Measurements from ENCODE around the gene CLECL1.

CLECL1 gene

DNA sequence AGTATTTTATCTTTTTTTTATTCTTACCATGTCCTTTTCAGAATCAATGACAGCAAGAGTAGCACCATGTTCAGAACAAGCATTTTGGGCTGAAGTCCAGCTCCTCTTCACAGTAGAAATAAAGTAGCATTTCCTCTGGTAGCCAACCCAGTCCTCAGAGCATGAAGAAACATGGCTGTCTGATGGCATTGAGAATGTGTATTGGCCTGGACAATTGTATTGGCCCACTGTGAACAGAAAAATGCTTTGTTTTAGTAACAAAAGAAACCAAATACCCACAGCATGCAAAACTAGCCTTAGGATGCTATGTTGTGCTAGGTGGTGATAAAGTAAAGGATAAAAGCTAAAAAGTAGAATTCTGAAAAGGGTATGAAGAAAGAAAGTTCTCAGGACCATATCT, 22.1 kb upstream of the CLECL1 start:
- H3K36me3 ChIP-seq (replicated peaks in 1 of 2; ENCODE audit: control insufficient read depth in 2 of 2, insufficient read depth in 2 of 2, low read length in 2 of 2), result no peaks in the 10 kb centered on the region
- no peaks in the 10 kb centered on the region for H3K9me3 ChIP-seq (replicated peaks in 1 of 2; ENCODE audit: control insufficient read depth in 2 of 2, insufficient read depth in 1 of 2, low read depth in 1 of 2, low read length in 2 of 2)
- H3K4me1 ChIP-seq (ENCODE audit: control insufficient read depth in 2 of 2, insufficient read depth in 1 of 2, low read depth in 1 of 2, low read length in 2 of 2), result no peaks in the 10 kb centered on the region
- no peak overlapping the region for H3K4me2 ChIP-seq (ENCODE audit: insufficient read depth, low read length, poor library complexity, severe bottlenecking)
- H3K79me1 ChIP-seq (ENCODE audit: low read depth, low read length), result no peaks in the 10 kb centered on the region
- H4K91ac ChIP-seq (ENCODE audit: low read depth, low read length, poor library complexity), result no peak overlapping the region
- no peak overlapping the region for H2BK12ac ChIP-seq (ENCODE audit: low read length)
- no peak overlapping the region for H3K14ac ChIP-seq (ENCODE audit: low read length)
- no peak overlapping the region for H4K8ac ChIP-seq (ENCODE audit: low read depth, low read length)
- no peak overlapping the region for H3K4me3 ChIP-seq (ENCODE audit: low read length in 2 of 2)
- no peak overlapping the region for H3K18ac ChIP-seq (ENCODE audit: low read length)
- no peak overlapping the region for H3K9ac ChIP-seq (ENCODE audit: low read depth, low read length, poor library complexity)
- H3K27ac ChIP-seq (replicated peaks; ENCODE audit: low read length), result no peak overlapping the region
- H2BK5ac ChIP-seq (ENCODE audit: low read length), result no peak overlapping the region
- no peak for DNase-seq (ENCODE audit: low spot score)
- H2BK120ac ChIP-seq (ENCODE audit: low read depth, low read length), result no peak overlapping the region
- no peak overlapping the region for H2AFZ ChIP-seq (ENCODE audit: low read length)
- no peak overlapping the region for H2BK15ac ChIP-seq (ENCODE audit: low read length)
- H3K4ac ChIP-seq (ENCODE audit: low read length), result no peak overlapping the region
- no peak overlapping the region for H3K23ac ChIP-seq (ENCODE audit: low read depth, low read length, poor library complexity)
- H2AK5ac ChIP-seq (ENCODE audit: low read depth, low read length), result no peak overlapping the region
- peaks cover 0 to 5% (median 0%) of the 10 kb centered on the region in 3 experiments for H3K27me3 ChIP-seq (ENCODE audit: control insufficient read depth in 3 of 3, insufficient read depth in 3 of 3, low read depth in 1 of 3, low read length in 3 of 3)

DNA sequence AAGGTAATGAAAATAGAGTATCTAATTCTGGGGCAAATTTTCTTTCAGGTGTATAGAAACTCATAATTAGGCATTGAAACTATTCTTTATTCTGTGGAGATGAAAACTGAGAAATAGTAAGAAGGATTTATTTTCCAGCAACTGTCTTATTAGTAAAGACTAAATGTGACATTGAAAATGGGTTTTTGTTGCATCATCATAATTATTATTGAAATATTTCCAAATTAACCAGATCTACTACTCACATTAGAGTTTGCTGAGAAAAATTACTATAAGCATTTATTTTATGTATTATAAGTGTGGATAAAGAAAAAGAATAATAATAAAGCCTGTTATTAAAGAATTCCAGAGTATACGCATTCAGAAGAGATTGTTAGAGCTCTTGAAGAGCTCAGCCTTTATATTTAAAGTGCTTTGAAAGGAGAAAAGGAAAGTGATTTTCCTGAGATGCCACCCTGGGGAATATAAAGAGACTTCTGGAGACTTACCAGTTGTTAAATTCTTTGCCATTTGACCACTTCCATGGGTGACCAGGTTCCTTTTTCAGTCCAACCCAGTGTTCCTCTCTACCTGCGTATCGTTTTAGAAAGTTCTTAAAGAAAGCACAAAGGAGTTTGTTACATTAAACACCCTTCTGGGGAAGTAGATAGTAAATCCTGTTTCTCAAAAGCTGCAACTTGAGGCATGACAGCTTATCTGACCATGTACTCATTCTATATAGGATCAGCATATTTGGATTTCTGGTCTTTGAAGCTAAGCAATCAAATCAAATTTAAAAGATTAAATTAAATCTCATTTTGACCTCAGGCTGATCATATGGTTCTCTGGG, 21.4 kb upstream of the CLECL1 start:
- Histone ChIP-seq H4K91ac (ENCODE audit: low read depth, low read length, poor library complexity) (no peak overlapping the region), H3K79me1 (ENCODE audit: low read depth, low read length) (no peaks in the 10 kb centered on the region), H4K8ac (ENCODE audit: low read depth, low read length) (no peak overlapping the region), H3K4me3 (ENCODE audit: low read length in 2 of 2) (no peak overlapping the region), H2BK15ac (ENCODE audit: low read length) (no peak overlapping the region), H3K9me3 (replicated peaks in 1 of 2; ENCODE audit: control insufficient read depth in 2 of 2, insufficient read depth in 1 of 2, low read depth in 1 of 2, low read length in 2 of 2) (no peaks in the 10 kb centered on the region), H3K27me3 (ENCODE audit: control insufficient read depth in 3 of 3, insufficient read depth in 3 of 3, low read depth in 1 of 3, low read length in 3 of 3) (peaks cover 0 to 5% (median 0%) of the 10 kb centered on the region in 3 experiments), H3K23ac (ENCODE audit: low read depth, low read length, poor library complexity) (no peak overlapping the region), H3K9ac (ENCODE audit: low read depth, low read length, poor library complexity) (no peak overlapping the region), H2BK12ac (ENCODE audit: low read length) (no peak overlapping the region), H3K14ac (ENCODE audit: low read length) (no peak overlapping the region), H3K18ac (ENCODE audit: low read length) (no peak overlapping the region), H3K4me1 (ENCODE audit: control insufficient read depth in 2 of 2, insufficient read depth in 1 of 2, low read depth in 1 of 2, low read length in 2 of 2) (no peaks in the 10 kb centered on the region), H2AK5ac (ENCODE audit: low read depth, low read length) (no peak overlapping the region), H2AFZ (ENCODE audit: low read length) (no peak overlapping the region), H3K36me3 (replicated peaks in 1 of 2; ENCODE audit: control insufficient read depth in 2 of 2, insufficient read depth in 2 of 2, low read length in 2 of 2) (no peaks in the 10 kb centered on the region), H3K27ac (replicated peaks; ENCODE audit: low read length) (no peak overlapping the region), H3K4me2 (ENCODE audit: insufficient read depth, low read length, poor library complexity, severe bottlenecking) (no peak overlapping the region), H2BK5ac (ENCODE audit: low read length) (no peak overlapping the region), H3K4ac (ENCODE audit: low read length) (no peak overlapping the region), H2BK120ac (ENCODE audit: low read depth, low read length) (no peak overlapping the region)
- DNase-seq (ENCODE audit: low spot score), result no peak
- no CpG with 5 or more reads among the region's 3 CpGs for WGBS, 2 donors (ENCODE audit: extremely low coverage in 2 of 2, insufficient read length in 2 of 2, insufficient replicate concordance in 1 of 2)

DNA sequence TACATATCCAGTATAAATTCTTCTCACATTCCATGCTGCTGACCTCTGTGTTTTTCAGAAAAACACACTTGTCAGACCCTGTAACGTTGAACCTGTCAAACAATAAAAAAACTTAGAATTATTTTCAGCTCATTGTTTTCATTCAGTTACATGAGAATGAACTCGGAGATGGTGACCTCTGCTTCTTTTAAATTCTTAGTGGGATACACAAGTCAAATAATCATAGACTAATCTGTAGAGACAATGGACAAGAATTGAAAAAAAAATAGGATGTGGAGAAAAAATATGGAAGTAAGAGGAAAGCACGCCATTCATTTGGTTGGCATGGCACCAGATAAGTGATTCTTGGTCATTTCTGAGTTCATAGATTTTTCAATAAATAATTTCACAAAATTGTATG, 20.6 kb upstream of the CLECL1 start:
- no peak overlapping the region for H2BK5ac ChIP-seq (ENCODE audit: low read length)
- no peak overlapping the region for H2BK15ac ChIP-seq (ENCODE audit: low read length)
- WGBS, 2 donors (ENCODE audit: extremely low coverage in 2 of 2, insufficient read length in 2 of 2, insufficient replicate concordance in 1 of 2), result no CpG with 5 or more reads among the region's 3 CpGs
- no peak overlapping the region for H3K23ac ChIP-seq (ENCODE audit: low read depth, low read length, poor library complexity)
- no peak overlapping the region for H3K9ac ChIP-seq (ENCODE audit: low read depth, low read length, poor library complexity)
- H3K27ac ChIP-seq (replicated peaks; ENCODE audit: low read length), result no peak overlapping the region
- no peak overlapping the region for H2BK120ac ChIP-seq (ENCODE audit: low read depth, low read length)
- no peak overlapping the region for H3K18ac ChIP-seq (ENCODE audit: low read length)
- no peak overlapping the region for H4K8ac ChIP-seq (ENCODE audit: low read depth, low read length)
- no peaks in the 10 kb centered on the region for H3K9me3 ChIP-seq (replicated peaks in 1 of 2; ENCODE audit: control insufficient read depth in 2 of 2, insufficient read depth in 1 of 2, low read depth in 1 of 2, low read length in 2 of 2)
- no peak overlapping the region for H4K91ac ChIP-seq (ENCODE audit: low read depth, low read length, poor library complexity)
- H2BK12ac ChIP-seq (ENCODE audit: low read length), result no peak overlapping the region
- no peaks in the 10 kb centered on the region for H3K4me1 ChIP-seq (ENCODE audit: control insufficient read depth in 2 of 2, insufficient read depth in 1 of 2, low read depth in 1 of 2, low read length in 2 of 2)
- DNase-seq (ENCODE audit: low spot score), result no peak
- H3K4me2 ChIP-seq (ENCODE audit: insufficient read depth, low read length, poor library complexity, severe bottlenecking), result no peak overlapping the region
- no peak overlapping the region for H3K4ac ChIP-seq (ENCODE audit: low read length)
- H3K14ac ChIP-seq (ENCODE audit: low read length), result no peak overlapping the region
- no peaks in the 10 kb centered on the region for H3K36me3 ChIP-seq (replicated peaks in 1 of 2; ENCODE audit: control insufficient read depth in 2 of 2, insufficient read depth in 2 of 2, low read length in 2 of 2)
- peaks cover 0 to 5% (median 0%) of the 10 kb centered on the region in 3 experiments for H3K27me3 ChIP-seq (ENCODE audit: control insufficient read depth in 3 of 3, insufficient read depth in 3 of 3, low read depth in 1 of 3, low read length in 3 of 3)
- no peak overlapping the region for H3K4me3 ChIP-seq (ENCODE audit: low read length in 2 of 2)
- no peak overlapping the region for H2AK5ac ChIP-seq (ENCODE audit: low read depth, low read length)
- no peak overlapping the region for H2AFZ ChIP-seq (ENCODE audit: low read length)
- H3K79me1 ChIP-seq (ENCODE audit: low read depth, low read length), result no peaks in the 10 kb centered on the region

DNA sequence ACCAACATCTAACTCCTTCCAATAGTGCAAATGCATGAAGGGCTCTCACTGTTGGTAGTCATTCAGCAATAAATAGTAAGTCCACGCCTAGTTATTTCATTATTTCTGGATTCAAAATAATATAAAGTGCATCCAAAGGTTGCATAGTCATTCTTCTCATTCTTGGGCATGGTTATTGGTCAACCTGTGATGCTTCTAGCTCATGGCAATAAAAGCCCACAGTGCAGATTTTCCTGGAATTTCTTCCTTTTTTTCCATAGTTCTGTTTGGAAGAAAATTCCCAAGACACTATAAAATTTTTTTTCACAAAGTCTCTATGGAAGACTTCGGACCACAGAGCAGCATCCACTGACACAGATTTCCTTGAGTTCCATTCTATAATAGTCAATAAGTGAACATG, 20.2 kb upstream of the CLECL1 start:
- no peak overlapping the region for H3K14ac ChIP-seq (ENCODE audit: low read length)
- H2BK5ac ChIP-seq (ENCODE audit: low read length), result no peak overlapping the region
- H4K8ac ChIP-seq (ENCODE audit: low read depth, low read length), result no peak overlapping the region
- no peak overlapping the region for H2BK120ac ChIP-seq (ENCODE audit: low read depth, low read length)
- no peaks in the 10 kb centered on the region for H3K79me1 ChIP-seq (ENCODE audit: low read depth, low read length)
- no peak overlapping the region for H2AK5ac ChIP-seq (ENCODE audit: low read depth, low read length)
- H3K4me2 ChIP-seq (ENCODE audit: insufficient read depth, low read length, poor library complexity, severe bottlenecking), result no peak overlapping the region
- no peak overlapping the region for H3K9ac ChIP-seq (ENCODE audit: low read depth, low read length, poor library complexity)
- H3K4ac ChIP-seq (ENCODE audit: low read length), result no peak overlapping the region
- H4K91ac ChIP-seq (ENCODE audit: low read depth, low read length, poor library complexity), result no peak overlapping the region
- no peak overlapping the region for H2BK15ac ChIP-seq (ENCODE audit: low read length)
- H3K18ac ChIP-seq (ENCODE audit: low read length), result no peak overlapping the region
- no peak for DNase-seq (ENCODE audit: low spot score)
- no peak overlapping the region for H2BK12ac ChIP-seq (ENCODE audit: low read length)
- H3K4me3 ChIP-seq (ENCODE audit: low read length in 2 of 2), result no peak overlapping the region
- no peak overlapping the region for H2AFZ ChIP-seq (ENCODE audit: low read length)
- no peaks in the 10 kb centered on the region for H3K9me3 ChIP-seq (replicated peaks in 1 of 2; ENCODE audit: control insufficient read depth in 2 of 2, insufficient read depth in 1 of 2, low read depth in 1 of 2, low read length in 2 of 2)
- peaks cover 0 to 5% (median 0%) of the 10 kb centered on the region in 3 experiments for H3K27me3 ChIP-seq (ENCODE audit: control insufficient read depth in 3 of 3, insufficient read depth in 3 of 3, low read depth in 1 of 3, low read length in 3 of 3)
- no peak overlapping the region for H3K27ac ChIP-seq (replicated peaks; ENCODE audit: low read length)
- H3K36me3 ChIP-seq (replicated peaks in 1 of 2; ENCODE audit: control insufficient read depth in 2 of 2, insufficient read depth in 2 of 2, low read length in 2 of 2), result no peaks in the 10 kb centered on the region
- H3K23ac ChIP-seq (ENCODE audit: low read depth, low read length, poor library complexity), result no peak overlapping the region
- H3K4me1 ChIP-seq (ENCODE audit: control insufficient read depth in 2 of 2, insufficient read depth in 1 of 2, low read depth in 1 of 2, low read length in 2 of 2), result no peaks in the 10 kb centered on the region
- no CpG with 5 or more reads among the region's 2 CpGs for WGBS, 2 donors (ENCODE audit: extremely low coverage in 2 of 2, insufficient read length in 2 of 2, insufficient replicate concordance in 1 of 2)

Data from neuronal stem cell (in vitro differentiated cells).